ENCODE data around the gene LRRC59. TPM values are rescaled to one million over a fixed set of nuclear protein-coding genes. Genes with fewer than 3 reads are reported as not detected.

The LRRC59 gene
- total and polyA plus RNA-seq, 2 donors (not counting 1 experiment from before 2014, with no cell fraction given), result 27.7 to 31.2 TPM

- ATAC-seq (ENCODE audit: low read depth), result no peak
- DNase-seq, result peak; percentile 25
- POLR2A ChIA-PET, result no interaction called here
- peak overlapping the region; percentile 93 for H3K4me2 ChIP-seq (replicated peaks; ENCODE audit: low read depth, low read length, poor library complexity, severe bottlenecking)
- peak overlapping the region in 1 of 5 experiments; percentile 45 for H3K4me3 ChIP-seq (ENCODE audit: control extremely low read depth in 1 of 5, extremely low read depth in 1 of 5, insufficient read depth in 1 of 5, low read depth in 2 of 5, low read length in 4 of 5)
- TF ChIP-seq EZH2 (IDR thresholded peaks at IDR 0.05; ENCODE audit: borderline replicate concordance, insufficient read depth, low read depth, low read length, poor library complexity, severe bottlenecking), result no peak
- TF ChIP-seq, protein P1, sequence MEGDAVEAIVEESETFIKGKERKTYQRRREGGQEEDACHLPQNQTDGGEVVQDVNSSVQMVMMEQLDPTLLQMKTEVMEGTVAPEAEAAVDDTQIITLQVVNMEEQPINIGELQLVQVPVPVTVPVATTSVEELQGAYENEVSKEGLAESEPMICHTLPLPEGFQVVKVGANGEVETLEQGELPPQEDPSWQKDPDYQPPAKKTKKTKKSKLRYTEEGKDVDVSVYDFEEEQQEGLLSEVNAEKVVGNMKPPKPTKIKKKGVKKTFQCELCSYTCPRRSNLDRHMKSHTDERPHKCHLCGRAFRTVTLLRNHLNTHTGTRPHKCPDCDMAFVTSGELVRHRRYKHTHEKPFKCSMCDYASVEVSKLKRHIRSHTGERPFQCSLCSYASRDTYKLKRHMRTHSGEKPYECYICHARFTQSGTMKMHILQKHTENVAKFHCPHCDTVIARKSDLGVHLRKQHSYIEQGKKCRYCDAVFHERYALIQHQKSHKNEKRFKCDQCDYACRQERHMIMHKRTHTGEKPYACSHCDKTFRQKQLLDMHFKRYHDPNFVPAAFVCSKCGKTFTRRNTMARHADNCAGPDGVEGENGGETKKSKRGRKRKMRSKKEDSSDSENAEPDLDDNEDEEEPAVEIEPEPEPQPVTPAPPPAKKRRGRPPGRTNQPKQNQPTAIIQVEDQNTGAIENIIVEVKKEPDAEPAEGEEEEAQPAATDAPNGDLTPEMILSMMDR (IDR thresholded peaks at IDR 0.05), result no peak
- H3K4me1 ChIP-seq (ENCODE audit: control insufficient read depth in 2 of 2, insufficient read depth in 2 of 2, low read length in 2 of 2), result peaks cover 10 to 21% of the 10 kb centered on the region in 2 donors
- no peaks in the 10 kb centered on the region for H3K9me3 ChIP-seq (ENCODE audit: control extremely low read depth in 1 of 3, control insufficient read depth in 2 of 3, insufficient read depth in 1 of 3, low read length in 2 of 3)
- peak overlapping the region; percentile 93 for H2AFZ ChIP-seq (ENCODE audit: insufficient read depth, low read depth, low read length, poor library complexity, severe bottlenecking)
- peaks cover 32% of the 10 kb centered on the region for H3K4me1 Mint-ChIP-seq
- H3K9ac ChIP-seq (ENCODE audit: low read length), result peak overlapping the region; percentile 76
- intact Hi-C loops (cut with micrococcal nuclease), result no loop called here
- H3K4me3 Mint-ChIP-seq, result peak overlapping the region; percentile 78
- no peaks in the 10 kb centered on the region for H3K36me3 ChIP-seq (replicated peaks in 1 of 2; ENCODE audit: control extremely low read depth in 1 of 2, control insufficient read depth in 1 of 2, extremely low read depth in 1 of 2, insufficient read depth in 2 of 2, low read length in 1 of 2)
- no peaks in the 10 kb centered on the region for H3K9me3 Mint-ChIP-seq (ENCODE audit: insufficient read depth)
- no peak overlapping the region for H3K27ac ChIP-seq (ENCODE audit: low read length in 2 of 2)
- no peaks in the 10 kb centered on the region for H4K20me1 ChIP-seq (ENCODE audit: control insufficient read depth, insufficient read depth, low read length, poor library complexity, severe bottlenecking)
- peaks cover 4% of the 10 kb centered on the region for H3K27me3 Mint-ChIP-seq
- CTCF ChIA-PET, result interaction anchor here (5.7 kb wide), 1 partner anchor 17 kb away, joined by 29 read pairs; no protein-coding TSS in a partner anchor
- WGBS (ENCODE audit: insufficient coverage), result 74% methylated on average over 12 of the region's 13 CpGs
- H3K27ac Mint-ChIP-seq, result peak overlapping the region; percentile 47
- peaks cover 25% of the 10 kb centered on the region for H3K79me2 ChIP-seq (ENCODE audit: control insufficient read depth, insufficient read depth, low read length)
- H3K27me3 ChIP-seq (replicated peaks in 1 of 4; ENCODE audit: control extremely low read depth in 1 of 4, control insufficient read depth in 3 of 4, insufficient read depth in 4 of 4, low read length in 3 of 4), result no peaks in the 10 kb centered on the region
Observed at GRCh38 chr17:50344731-50345365, 52.5 kb downstream of the LRRC59 start.

GRCh38 chr17:50339381-50339780, 57.9 kb downstream of the LRRC59 start:
- Histone ChIP-seq H3K9ac (ENCODE audit: low read length) (no peak overlapping the region), H3K27me3 (replicated peaks in 1 of 4; ENCODE audit: control extremely low read depth in 1 of 4, control insufficient read depth in 3 of 4, insufficient read depth in 4 of 4, low read length in 3 of 4) (peaks cover 0 to 4% (median 0%) of the 10 kb centered on the region in 4 experiments), H4K20me1 (ENCODE audit: control insufficient read depth, insufficient read depth, low read length, poor library complexity, severe bottlenecking) (no peaks in the 10 kb centered on the region), H3K27ac (ENCODE audit: low read length in 2 of 2) (no peak overlapping the region), H3K4me2 (replicated peaks; ENCODE audit: low read depth, low read length, poor library complexity, severe bottlenecking) (no peak overlapping the region), H3K9me3 (ENCODE audit: control extremely low read depth in 1 of 3, control insufficient read depth in 2 of 3, insufficient read depth in 1 of 3, low read length in 2 of 3) (peaks cover 4 to 12% (median 5%) of the 10 kb centered on the region in 3 donors), H3K4me3 (ENCODE audit: control extremely low read depth in 1 of 5, extremely low read depth in 1 of 5, insufficient read depth in 1 of 5, low read depth in 2 of 5, low read length in 4 of 5) (no peak overlapping the region), H3K4me1 (ENCODE audit: control insufficient read depth in 2 of 2, insufficient read depth in 2 of 2, low read length in 2 of 2) (no peaks in the 10 kb centered on the region), H3K36me3 (replicated peaks in 1 of 2; ENCODE audit: control extremely low read depth in 1 of 2, control insufficient read depth in 1 of 2, extremely low read depth in 1 of 2, insufficient read depth in 2 of 2, low read length in 1 of 2) (no peaks in the 10 kb centered on the region), H3K79me2 (ENCODE audit: control insufficient read depth, insufficient read depth, low read length) (no peaks in the 10 kb centered on the region), H2AFZ (ENCODE audit: insufficient read depth, low read depth, low read length, poor library complexity, severe bottlenecking) (no peak overlapping the region)
- Mint-ChIP-seq H3K9me3 (ENCODE audit: insufficient read depth) (peaks cover 14% of the 10 kb centered on the region), H3K4me3 (no peak overlapping the region), H3K27me3 (peaks cover 8% of the 10 kb centered on the region), H3K27ac (no peak overlapping the region), H3K4me1 (no peaks in the 10 kb centered on the region)
- ATAC-seq (ENCODE audit: low read depth) (no peak), DNase-seq (no peak)
- ChIA-PET POLR2A (interaction anchor here (0.7 kb wide), 1 partner anchor 1004 kb away, joined by 3 read pairs; no protein-coding TSS in a partner anchor), CTCF (no interaction called here)
- no peak for TF ChIP-seq EZH2 (IDR thresholded peaks at IDR 0.05; ENCODE audit: borderline replicate concordance, insufficient read depth, low read depth, low read length, poor library complexity, severe bottlenecking)
- TF ChIP-seq, protein P1 (IDR thresholded peaks at IDR 0.05), result no peak
- intact Hi-C loops (cut with micrococcal nuclease), result no loop called here

All from B cell (primary cell).